ENCODE measurements around the gene AMT.
"Not testable (repeated sequence)": the region's sequence is repeated elsewhere in the genome, so short reads cannot be mapped to it uniquely, and the experiment has no call there.

AMT gene

GRCh38 chr3:49421890-49422378 is 339 bp downstream of the AMT start:
- no peak for DNase-seq (ENCODE audit: low spot score)

- no peak for DNase-seq (ENCODE audit: low spot score)
Measured at GRCh38 chr3:49417516-49418120, 4.7 kb downstream of the AMT start.

- no peak for DNase-seq (ENCODE audit: low spot score)
Measured at GRCh38 chr3:49416867-49417266, 5.4 kb downstream of the AMT start.

GRCh38 chr3:49415931-49416601 is 6.2 kb downstream of the AMT start:
- DNase-seq (ENCODE audit: low spot score), result peak; percentile 68

GRCh38 chr3:49414753-49415152 is 7.5 kb downstream of the AMT start:
- DNase-seq (ENCODE audit: low spot score), result no peak

GRCh38 chr3:49413338-49413734 is 8.9 kb downstream of the AMT start:
- DNase-seq (ENCODE audit: low spot score), result no peak

GRCh38 chr3:49412632-49413337 is 9.5 kb downstream of the AMT start:
- DNase-seq (ENCODE audit: low spot score), result no peak

- DNase-seq (ENCODE audit: low spot score), result peak; percentile 100
Measured at GRCh38 chr3:49411968-49412631, 10.2 kb downstream of the AMT start, which contains the start of the genes RHOA and TCTA. RHOA (minus strand) TSS chr3:49411976; CDS start chr3:49375589, 36,387 bp downstream. TCTA (plus strand) TSS chr3:49412423; CDS start chr3:49412427, 4 bp downstream.

- peak; percentile 64 for DNase-seq (ENCODE audit: low spot score)
Measured at GRCh38 chr3:49411535-49411967, 10.7 kb downstream of the AMT start.

GRCh38 chr3:49410846-49411534 is 11.3 kb downstream of the AMT start:
- DNase-seq (ENCODE audit: low spot score), result no peak

- no peak for DNase-seq (ENCODE audit: low spot score)
Measured at GRCh38 chr3:49410066-49410845, 12.0 kb downstream of the AMT start.

- no peak for DNase-seq (ENCODE audit: low spot score)
Measured at GRCh38 chr3:49406571-49407565, 15.4 kb downstream of the AMT start.

- DNase-seq (ENCODE audit: low spot score), result not testable (repeated sequence)
Measured at GRCh38 chr3:49405570-49405969, 16.7 kb downstream of the AMT start.

- DNase-seq (ENCODE audit: low spot score), result no peak
Measured at GRCh38 chr3:49403891-49404290, 18.4 kb downstream of the AMT start.

GRCh38 chr3:49401766-49402165 is 20.5 kb downstream of the AMT start:
- no peak for DNase-seq (ENCODE audit: low spot score)

- DNase-seq (ENCODE audit: low spot score), result no peak
Measured at GRCh38 chr3:49399461-49399860, 22.8 kb downstream of the AMT start.

GRCh38 chr3:49397470-49397869 is 24.8 kb downstream of the AMT start:
- DNase-seq (ENCODE audit: low spot score), result no peak

- not testable (repeated sequence) for DNase-seq (ENCODE audit: low spot score)
Measured at GRCh38 chr3:49391310-49391709, 31.0 kb downstream of the AMT start.

GRCh38 chr3:49389297-49389696 is 33.0 kb downstream of the AMT start:
- DNase-seq (ENCODE audit: low spot score), result no peak

Data from germinal center (tissue), 1 donor.